ENCODE measurements around the gene TMEM256.
"Not testable (repeated sequence)": the region's sequence is repeated elsewhere in the genome, so short reads cannot be mapped to it uniquely, and the experiment has no call there.

Gene TMEM256

GRCh38 chr17:7383371-7383741 is 20.5 kb downstream of the TMEM256 start:
- no peak for DNase-seq (ENCODE audit: low read depth)

- DNase-seq (ENCODE audit: low read depth): no peak
Measured at GRCh38 chr17:7382901-7383300, 21.0 kb downstream of the TMEM256 start.

GRCh38 chr17:7380855-7381683 is 22.8 kb downstream of the TMEM256 start, which contains the start of gene TNK1:
TNK1 (plus strand) TSS chr17:7381089; CDS start chr17:7382927, 1,838 bp downstream.
- no peak for DNase-seq (ENCODE audit: low read depth)

GRCh38 chr17:7380321-7380720 is 23.6 kb downstream of the TMEM256 start:
- no peak for DNase-seq (ENCODE audit: low read depth)

- no peak for DNase-seq (ENCODE audit: low read depth)
Measured at GRCh38 chr17:7379134-7379533, 24.8 kb downstream of the TMEM256 start.

GRCh38 chr17:7374353-7374752 is 29.5 kb downstream of the TMEM256 start:
- DNase-seq (ENCODE audit: low read depth): no peak

- no peak for DNase-seq (ENCODE audit: low read depth)
Measured at GRCh38 chr17:7370853-7371252, 33.0 kb downstream of the TMEM256 start.

- no peak for DNase-seq (ENCODE audit: low read depth)
Measured at GRCh38 chr17:7369825-7370224, 34.1 kb downstream of the TMEM256 start.

- not testable (repeated sequence) for DNase-seq (ENCODE audit: low read depth)
Measured at GRCh38 chr17:7368599-7368994, 35.3 kb downstream of the TMEM256 start.

- DNase-seq (ENCODE audit: low read depth): no peak
Measured at GRCh38 chr17:7367918-7368598, 35.8 kb downstream of the TMEM256 start.

- DNase-seq (ENCODE audit: low read depth): no peak
Measured at GRCh38 chr17:7367083-7367482, 36.8 kb downstream of the TMEM256 start.

GRCh38 chr17:7365963-7366362 is 37.9 kb downstream of the TMEM256 start:
- not testable (repeated sequence) for DNase-seq (ENCODE audit: low read depth)

- no peak for DNase-seq (ENCODE audit: low read depth)
Measured at GRCh38 chr17:7363311-7363710, 40.6 kb downstream of the TMEM256 start.

GRCh38 chr17:7361906-7362305 is 42.0 kb downstream of the TMEM256 start:
- DNase-seq (ENCODE audit: low read depth): no peak

GRCh38 chr17:7357381-7357780 is 46.5 kb downstream of the TMEM256 start:
- DNase-seq (ENCODE audit: low read depth): no peak

- DNase-seq (ENCODE audit: low read depth): no peak
Measured at GRCh38 chr17:7356756-7357155, 47.1 kb downstream of the TMEM256 start.

- DNase-seq (ENCODE audit: low read depth): peak; percentile 73
Measured at GRCh38 chr17:7356072-7356549, 47.8 kb downstream of the TMEM256 start.

GRCh38 chr17:7355573-7355972 is 48.3 kb downstream of the TMEM256 start:
- no peak for DNase-seq (ENCODE audit: low read depth)

GRCh38 chr17:7355053-7355452 is 48.8 kb downstream of the TMEM256 start, which contains the start of gene TMEM95:
TMEM95 (plus strand) TSS chr17:7355156; CDS start chr17:7355205, 49 bp downstream.
- no peak for DNase-seq (ENCODE audit: low read depth)

GRCh38 chr17:7354262-7354843 is 49.5 kb downstream of the TMEM256 start:
- DNase-seq (ENCODE audit: low read depth): no peak
